Activated CD4-positive, alpha-beta T cell treated with anti-CD3 and anti-CD28 coated beads, Interleukin-2, amount 10 ng/mL, durations not matched to agents 7 days and 5 days (primary cell): ENCODE results near the gene LSM3. TPM values are rescaled to one million over a fixed set of nuclear protein-coding genes. Genes with fewer than 3 reads are reported as not detected.
"Not testable (repeated sequence)": the region's sequence is repeated elsewhere in the genome, so short reads cannot be mapped to it uniquely, and the experiment has no call there.

Experiments used
- CTCF ChIA-PET: fragments of 350-600 bp; sonication (Branson Sonifier 250); formaldehyde crosslinking; loops from one replicate; lab custom pipeline; 2021; ENCODE audit warnings: antibody characterized with exemption; lab: Charles Lee
- POLR2A ChIA-PET: fragments of 350-600 bp; sonication (Branson Sonifier 250); formaldehyde crosslinking; loops from one replicate; lab custom pipeline; 2021; ENCODE audit warnings: antibody characterized with exemption; lab: Charles Lee
- DNase-seq: peaks from one replicate; pipeline ENCODE4 v3.0.0-alpha.2; 2020
- H3K27ac Mint-ChIP-seq: one replicate; pipeline ENCODE4 v1.8.0; 2021; ENCODE audit warnings: mild to moderate bottlenecking, moderate library complexity, mixed read lengths
- H3K27me3 Mint-ChIP-seq: one replicate; pipeline ENCODE4 v1.8.0; 2021; ENCODE audit warnings: mixed read lengths
- H3K36me3 Mint-ChIP-seq: one replicate; pipeline ENCODE4 v1.8.0; 2021; ENCODE audit warnings: low read depth, mixed read lengths
- H3K4me1 Mint-ChIP-seq: one replicate; pipeline ENCODE4 v1.8.0; 2021; ENCODE audit warnings: mixed read lengths
- H3K4me3 Mint-ChIP-seq: one replicate; pipeline ENCODE4 v1.8.0; 2021; ENCODE audit warnings: mild to moderate bottlenecking, moderate library complexity, mixed read lengths
- H3K9me3 Mint-ChIP-seq: one replicate; pipeline ENCODE4 v1.8.0; 2021; ENCODE audit warnings: mixed read lengths
- total RNA-seq, 2 experiments: library from RNA; stranded (reverse); gene quantifications; one replicate each; pipeline ENCODE4 v1.2.3, GENCODE V29; 2021

The LSM3 gene
- total RNA-seq, 2 experiments from 2014 or later, result 16.1 to 18.6 TPM

- DNase-seq, result no peak
- H3K9me3 Mint-ChIP-seq, result peaks cover 14% of the 10 kb centered on the region
- H3K4me3 Mint-ChIP-seq, result no peak overlapping the region
- POLR2A ChIA-PET, result no interaction called here
- CTCF ChIA-PET, result interaction anchor here (0.6 kb wide), 1 partner anchor 573 kb away, joined by 4 read pairs; no protein-coding TSS in a partner anchor
- peaks cover 23% of the 10 kb centered on the region for H3K27me3 Mint-ChIP-seq
- H3K4me1 Mint-ChIP-seq, result no peaks in the 10 kb centered on the region
- H3K27ac Mint-ChIP-seq, result no peak overlapping the region
- H3K36me3 Mint-ChIP-seq, result peaks cover 2% of the 10 kb centered on the region
These were observed 43.8 kb downstream of the LSM3 start for GRCh38 chr3:14222457-14222856.

- CTCF ChIA-PET, result interaction anchor here (0.6 kb wide), 1 partner anchor 574 kb away, joined by 4 read pairs; no protein-coding TSS in a partner anchor
- POLR2A ChIA-PET, result no interaction called here
- no peak for DNase-seq
- Mint-ChIP-seq H3K4me3 (no peak overlapping the region), H3K27ac (no peak overlapping the region), H3K9me3 (peaks cover 14% of the 10 kb centered on the region), H3K36me3 (peaks cover 2% of the 10 kb centered on the region), H3K27me3 (peaks cover 23% of the 10 kb centered on the region), H3K4me1 (no peaks in the 10 kb centered on the region)
These were observed 44.4 kb downstream of the LSM3 start for GRCh38 chr3:14222900-14223594.

- H3K27ac Mint-ChIP-seq, result no peak overlapping the region
- H3K4me1 Mint-ChIP-seq, result no peaks in the 10 kb centered on the region
- no peak overlapping the region for H3K4me3 Mint-ChIP-seq
- ChIA-PET POLR2A (no interaction called here), CTCF (no interaction called here)
- DNase-seq, result no peak
- peaks cover 14% of the 10 kb centered on the region for H3K9me3 Mint-ChIP-seq
- H3K36me3 Mint-ChIP-seq, result peaks cover 2% of the 10 kb centered on the region
- H3K27me3 Mint-ChIP-seq, result peaks cover 23% of the 10 kb centered on the region
These were observed 45.0 kb downstream of the LSM3 start for GRCh38 chr3:14223595-14223994.

- DNase-seq, result no peak
- ChIA-PET CTCF (no interaction called here), POLR2A (no interaction called here)
- H3K9me3 Mint-ChIP-seq, result peaks cover 12% of the 10 kb centered on the region
- H3K27me3 Mint-ChIP-seq, result peaks cover 21% of the 10 kb centered on the region
- H3K4me3 Mint-ChIP-seq, result no peak overlapping the region
- H3K36me3 Mint-ChIP-seq, result peaks cover 2% of the 10 kb centered on the region
- no peaks in the 10 kb centered on the region for H3K4me1 Mint-ChIP-seq
- no peak overlapping the region for H3K27ac Mint-ChIP-seq
These were observed 46.3 kb downstream of the LSM3 start for GRCh38 chr3:14224895-14225294.

- Mint-ChIP-seq H3K9me3 (peaks cover 10% of the 10 kb centered on the region), H3K27me3 (peaks cover 17% of the 10 kb centered on the region), H3K4me1 (no peaks in the 10 kb centered on the region), H3K4me3 (no peak overlapping the region), H3K36me3 (peaks cover 2% of the 10 kb centered on the region), H3K27ac (no peak overlapping the region)
- DNase-seq, result no peak
- ChIA-PET CTCF (no interaction called here), POLR2A (no interaction called here)
These were observed 46.8 kb downstream of the LSM3 start for GRCh38 chr3:14225421-14225820.

GRCh38 chr3:14226351-14226750 lies 47.7 kb downstream of the LSM3 start:
- H3K4me3 Mint-ChIP-seq, POLR2A ChIA-PET, H3K4me1 Mint-ChIP-seq, CTCF ChIA-PET, H3K27ac Mint-ChIP-seq, DNase-seq, H3K36me3 Mint-ChIP-seq, H3K9me3 Mint-ChIP-seq: not testable (repeated sequence)
- peaks cover 20% of the 10 kb centered on the region for H3K27me3 Mint-ChIP-seq

GRCh38 chr3:14227856-14228255 lies 49.2 kb downstream of the LSM3 start:
- Mint-ChIP-seq H3K27me3 (peaks cover 25% of the 10 kb centered on the region), H3K9me3 (no peaks in the 10 kb centered on the region), H3K4me3 (no peak overlapping the region), H3K36me3 (no peaks in the 10 kb centered on the region), H3K4me1 (peaks cover 2% of the 10 kb centered on the region), H3K27ac (no peak overlapping the region)
- CTCF ChIA-PET, result no interaction called here
- POLR2A ChIA-PET, result no interaction called here
- no peak for DNase-seq

- Mint-ChIP-seq H3K4me3 (no peak overlapping the region), H3K9me3 (peaks cover 3% of the 10 kb centered on the region), H3K27me3 (peaks cover 28% of the 10 kb centered on the region), H3K4me1 (peaks cover 5% of the 10 kb centered on the region), H3K27ac (no peak overlapping the region), H3K36me3 (peaks cover 3% of the 10 kb centered on the region)
- ChIA-PET POLR2A (no interaction called here), CTCF (no interaction called here)
- DNase-seq, result no peak
These were observed 50.3 kb downstream of the LSM3 start for GRCh38 chr3:14228681-14229470.

DNA sequence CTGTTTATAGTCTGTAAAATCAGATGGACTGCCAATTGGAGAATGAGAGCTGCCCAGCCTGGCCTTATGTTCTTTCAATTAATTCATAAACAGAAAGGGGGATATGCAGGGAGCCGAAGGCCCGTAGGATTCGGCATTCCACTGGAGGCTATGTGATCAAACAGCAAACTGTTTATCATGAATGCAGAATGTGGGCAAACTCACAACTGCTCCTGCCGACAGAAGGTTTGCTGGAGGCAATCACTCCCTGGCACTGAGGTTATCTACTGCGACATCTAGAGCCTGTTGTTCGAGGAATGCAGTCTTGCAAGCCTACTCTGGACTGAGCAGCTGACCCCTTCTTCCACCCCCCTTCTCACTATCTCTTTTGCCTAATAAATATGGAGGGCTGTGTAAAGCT lies 51.1 kb downstream of the LSM3 start:
- CTCF ChIA-PET, H3K36me3 Mint-ChIP-seq, POLR2A ChIA-PET, H3K4me1 Mint-ChIP-seq, H3K27ac Mint-ChIP-seq, H3K9me3 Mint-ChIP-seq, DNase-seq, H3K4me3 Mint-ChIP-seq: not testable (repeated sequence)
- H3K27me3 Mint-ChIP-seq, result peaks cover 28% of the 10 kb centered on the region

DNA sequence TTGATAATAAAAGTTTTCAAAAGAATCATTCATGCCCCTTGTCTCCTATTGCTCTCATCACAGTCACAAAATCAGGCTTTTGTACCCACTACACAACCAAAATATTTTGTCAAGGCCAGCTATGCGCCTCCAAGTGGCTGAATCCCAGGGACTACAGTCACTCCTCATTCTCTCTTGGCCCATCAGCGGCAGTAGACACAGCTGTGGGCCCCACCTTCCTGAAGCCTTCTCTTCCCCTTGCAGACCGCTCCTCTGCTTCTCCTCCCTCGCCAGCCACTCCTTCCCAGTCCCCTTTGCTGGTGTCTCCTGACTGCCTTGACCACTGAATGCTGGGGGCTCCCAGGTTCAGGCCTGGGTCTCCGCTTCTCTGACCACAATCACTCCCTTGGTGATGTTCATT lies 52.1 kb downstream of the LSM3 start:
- Mint-ChIP-seq H3K4me3 (no peak overlapping the region), H3K36me3 (peaks cover 3% of the 10 kb centered on the region), H3K27ac (no peak overlapping the region), H3K9me3 (peaks cover 7% of the 10 kb centered on the region), H3K27me3 (peaks cover 23% of the 10 kb centered on the region), H3K4me1 (peaks cover 5% of the 10 kb centered on the region)
- POLR2A ChIA-PET, result no interaction called here
- no peak for DNase-seq
- CTCF ChIA-PET, result interaction anchor here (1.2 kb wide), 1 partner anchor 27 kb away, joined by 3 read pairs; no protein-coding TSS in a partner anchor

- ChIA-PET POLR2A (no interaction called here), CTCF (interaction anchor here (1.2 to 2.0 kb wide), 2 partner anchors 11 to 28 kb away, joined by 3 to 5 read pairs; no protein-coding TSS in a partner anchor)
- H3K9me3 Mint-ChIP-seq, result peaks cover 7% of the 10 kb centered on the region
- no peak overlapping the region for H3K4me3 Mint-ChIP-seq
- H3K27me3 Mint-ChIP-seq, result peaks cover 22% of the 10 kb centered on the region
- H3K4me1 Mint-ChIP-seq, result peaks cover 5% of the 10 kb centered on the region
- no peak for DNase-seq
- H3K27ac Mint-ChIP-seq, result no peak overlapping the region
- H3K36me3 Mint-ChIP-seq, result peaks cover 3% of the 10 kb centered on the region
These were observed 52.8 kb downstream of the LSM3 start for GRCh38 chr3:14231145-14231990.

DNA sequence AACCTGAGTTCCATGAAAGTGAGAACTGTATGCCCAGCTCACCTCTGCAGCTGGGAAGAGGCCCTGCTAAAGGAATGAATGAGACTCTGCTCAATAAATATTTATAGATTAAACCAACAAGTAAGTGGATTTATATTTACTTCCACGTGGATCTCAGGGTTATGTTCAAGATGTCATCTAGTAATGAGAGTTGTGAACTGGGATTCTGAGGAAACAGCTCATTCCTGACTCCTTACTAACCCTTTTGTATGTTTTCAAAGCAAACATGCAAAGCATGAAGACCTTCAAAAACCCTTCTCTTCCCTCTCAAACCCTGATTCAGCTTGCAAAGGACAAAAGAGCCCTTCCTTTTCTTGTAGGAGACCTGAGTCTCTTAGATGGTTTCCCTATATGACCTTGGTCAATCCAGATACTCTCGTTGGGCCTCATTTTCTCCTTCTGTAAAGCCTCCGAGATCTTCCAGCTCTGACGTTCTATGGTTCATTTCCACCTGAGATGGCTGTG lies 53.4 kb downstream of the LSM3 start:
- H3K36me3 Mint-ChIP-seq, result peaks cover 3% of the 10 kb centered on the region
- ChIA-PET POLR2A (no interaction called here), CTCF (interaction anchor here (2.0 kb wide), 1 partner anchor 10 kb away, joined by 5 read pairs; no protein-coding TSS in a partner anchor)
- no peak overlapping the region for H3K27ac Mint-ChIP-seq
- peaks cover 7% of the 10 kb centered on the region for H3K9me3 Mint-ChIP-seq
- peaks cover 22% of the 10 kb centered on the region for H3K27me3 Mint-ChIP-seq
- no peak overlapping the region for H3K4me3 Mint-ChIP-seq
- DNase-seq, result no peak
- H3K4me1 Mint-ChIP-seq, result peaks cover 5% of the 10 kb centered on the region
